A549 (cell line): ENCODE data around the gene SLC2A4RG. TPM values are rescaled to one million over a fixed set of nuclear protein-coding genes. Genes with fewer than 3 reads are reported as not detected.

Source experiments
- ATAC-seq, 2 experiments: fragments of 200-7000 bp in 1 of 2; fragments of >200 bp in 1 of 2; cut with Nextera tagmentation in 1 of 2; cut with Tn5 transposase in 1 of 2; 3 replicates each; pipeline versions ENCODE4 v1.8.0 to v1.9.1; 2018 to 2020; ENCODE audit warnings: mild to moderate bottlenecking in 1 of 2, moderate library complexity in 1 of 2
- CTCF ChIA-PET: fragments of 300-600 bp; sonication (Branson Sonifier 250); formaldehyde crosslinking; extraction: SDS; loops from one replicate; lab custom pipeline; 2021; ENCODE audit warnings: antibody characterized with exemption, inconsistent platforms; lab: Yijun Ruan, JAX
- POLR2A ChIA-PET: fragments of 350-600 bp; formaldehyde crosslinking; extraction: SDS; loops from one replicate; lab custom pipeline; 2021; ENCODE audit warnings: antibody characterized with exemption, inconsistent platforms; lab: Yijun Ruan, JAX
- DNase-seq, 2 experiments: peaks; one replicate each; pipeline versions ENCODE4 v3.0.0 to v3.0.0-alpha.2; 2011 to 2016; ENCODE audit warnings: low read depth in 1 of 2, low spot score in 1 of 2
- FAIRE-seq: peaks from 2 replicates; lab custom pipeline; 2011; peaks lifted over from hg19 to GRCh38; lab: Jason Lieb, UNC
- H3K27ac ChIP-seq, 2 experiments: fragments of >200 bp; sonication (Bioruptor Twin); formaldehyde crosslinking; 3 replicates each; pipeline ENCODE4 v1.5.1; 2016 to 2017
- H3K4me1 ChIP-seq: fragments of >200 bp; sonication (Bioruptor Twin); formaldehyde crosslinking; 3 replicates; pipeline ENCODE4 v1.6.1; 2016
- H3K4me2 ChIP-seq: fragments of >200 bp; sonication (Bioruptor Twin); formaldehyde crosslinking; 3 replicates; pipeline ENCODE4 v1.6.1; 2016
- H3K4me3 ChIP-seq: fragments of >200 bp; sonication (Bioruptor Twin); formaldehyde crosslinking; 3 replicates; pipeline ENCODE4 v1.5.1; 2016
- H3K9me3 ChIP-seq: fragments of >200 bp; sonication (Bioruptor Twin); formaldehyde crosslinking; 3 replicates; pipeline ENCODE4 v1.6.1; 2016
- ATOH8 ChIP-seq: fragments of 250-450 bp; sonication (Bioruptor Pico); IDR thresholded peaks from 2 replicates; pipeline ENCODE4 v1.5.0; 2020; ENCODE audit warnings: low read depth, mild to moderate bottlenecking, moderate library complexity
- CTCF ChIP-seq: fragments of >200 bp; sonication (Bioruptor Twin); formaldehyde crosslinking; IDR thresholded peaks from 3 replicates; pipeline ENCODE4 v1.5.1; 2016
- EP300 ChIP-seq, 2 experiments: fragments of >200 bp; sonication (Bioruptor Twin); formaldehyde crosslinking; IDR thresholded peaks; 2 replicates in 1 of 2; 3 replicates in 1 of 2; pipeline ENCODE4 v1.6.1; 2016 to 2017
- ESRRA ChIP-seq: fragments of 150-350 bp; IDR thresholded peaks from 2 replicates; pipeline ENCODE4 v1.6.1; 2014; ENCODE audit warnings: mild to moderate bottlenecking, low read length, borderline replicate concordance
- HES2 ChIP-seq: fragments of >200 bp; sonication (Bioruptor Twin); formaldehyde crosslinking; IDR thresholded peaks from 2 replicates; pipeline ENCODE4 v1.6.1; 2016
- JUNB ChIP-seq: fragments of >200 bp; sonication (Bioruptor Twin); formaldehyde crosslinking; IDR thresholded peaks from 2 replicates; pipeline ENCODE4 v1.6.1; 2016
- MAFK ChIP-seq: fragments of 450-650 bp; IDR thresholded peaks from 2 replicates; pipeline ENCODE4 v1.6.1; 2014; ENCODE audit not compliant: partially characterized antibody
- MAX ChIP-seq: IDR thresholded peaks from 2 replicates; pipeline ENCODE4 v1.6.1; 2012
- POLR2AphosphoS2 ChIP-seq: conservative IDR thresholded peaks from 2 replicates; pipeline ENCODE4 v1.6.1; 2012; ENCODE audit warnings: low read length, improper control_type of control experiment, inconsistent platforms
- TP53 ChIP-seq: fragments of 250-450 bp; sonication (Bioruptor Pico); IDR thresholded peaks from 2 replicates; pipeline ENCODE4 v1.5.0; 2021; ENCODE audit warnings: mild to moderate bottlenecking, moderate library complexity
- ZNF302 ChIP-seq: fragments of 250-450 bp; sonication (Bioruptor Pico); IDR thresholded peaks from 2 replicates; pipeline ENCODE4 v1.9.0; 2021; ENCODE audit warnings: inconsistent platforms, mild to moderate bottlenecking, moderate library complexity
- ZSCAN20 ChIP-seq: fragments of 250-450 bp; sonication (Bioruptor Pico); IDR thresholded peaks from 2 replicates; pipeline ENCODE4 v1.8.0; 2022; ENCODE audit warnings: mild to moderate bottlenecking, moderate library complexity
- WGBS: methylation state at CpG from one replicate; pipeline ENCODE4 v1.1.6; 2017; ENCODE audit errors: missing lambda C conversion rate; 5-methylcytosine and 5-hydroxymethylcytosine counted together
- polyA plus RNA-seq, 4 experiments: library from polyadenylated mRNA; depleted of rRNA in 3 of 4; stranded (reverse); fragments of >200 nt; fragmentation: RNase III in 1 of 4; extraction: RNeasy Plus Mini Kit Qiagen cat#74134 plus additional on column Dnase treatment in 1 of 4; gene quantifications; 2 replicates in 3 of 4; 3 replicates in 1 of 4; pipeline ENCODE4 v1.2.3, GENCODE V29; 2011 to 2017

SLC2A4RG gene
- polyA plus RNA-seq, 2 of the 4 experiments (the other 2 are of a cell fraction), result 28.1 to 64.6 TPM

GRCh38 chr20:63693733-63694583, 45.6 kb upstream of the SLC2A4RG start (continued):
- TF ChIP-seq JUNB (no peak), TP53 (no peak)
- TF ChIP-seq, all 56 proteins: peak for 0

GRCh38 chr20:63694584-63695423, 44.8 kb upstream of the SLC2A4RG start:
- no peak overlapping the region for H3K4me3 ChIP-seq
- ChIA-PET POLR2A (interaction anchor here (0.6 kb wide), 1 partner anchor 279 kb away, joined by 3 read pairs; no protein-coding TSS in a partner anchor), CTCF (interaction anchor here (1.0 kb wide), 1 partner anchor 157 kb away, joined by 3 read pairs; no protein-coding TSS in a partner anchor)
- DNase-seq, result no peak
- ATAC-seq, result no peak
- H3K4me2 ChIP-seq, result no peak overlapping the region
- FAIRE-seq, result no peak
- TF ChIP-seq ZNF302 (CRISPR knock-in tag), result no peak
- TF ChIP-seq EP300 (IDR thresholded peaks at IDR 0.05), result no peak
- TF ChIP-seq MAFK, result no peak
- TF ChIP-seq HES2, result no peak
- no peak for TF ChIP-seq MAX
- peaks cover 41% of the 10 kb centered on the region for H3K4me1 ChIP-seq
- 91% methylated on average over 8 of the region's 37 CpGs for WGBS
- peak overlapping the region in 1 of 2 experiments; percentile 31; a peak in 2 of 6 replicates for H3K27ac ChIP-seq
- no peaks in the 10 kb centered on the region for H3K9me3 ChIP-seq

- TF ChIP-seq POLR2AphosphoS2 (0 out of 2 replicates have a peak, but pooled peaks have one; percentile 46), ESRRA (no peak)
- WGBS, result 86% methylated on average over 11 of the region's 25 CpGs
- DNase-seq (no peak), FAIRE-seq (no peak), ATAC-seq (no peak)
- Histone ChIP-seq H3K27ac (peak overlapping the region in 1 of 2 experiments; percentile 94; a peak in 3 of 6 replicates), H3K4me3 (no peak overlapping the region), H3K4me2 (no peak overlapping the region), H3K9me3 (no peaks in the 10 kb centered on the region), H3K4me1 (peaks cover 45% of the 10 kb centered on the region)
- ChIA-PET CTCF (interaction anchor here (0.6 kb wide), 1 partner anchor 93 kb away, joined by 3 read pairs; no protein-coding TSS in a partner anchor), POLR2A (interaction anchor here (0.6 kb wide), 1 partner anchor 64 kb away, joined by 4 read pairs; no protein-coding TSS in a partner anchor)
These were observed 43.9 kb upstream of the SLC2A4RG start for GRCh38 chr20:63695424-63696305.

- Histone ChIP-seq H3K27ac (peak overlapping the region in 1 of 2 experiments; percentile 94; a peak in 3 of 6 replicates), H3K4me3 (no peak overlapping the region), H3K9me3 (no peaks in the 10 kb centered on the region), H3K4me2 (no peak overlapping the region), H3K4me1 (peaks cover 39% of the 10 kb centered on the region)
- FAIRE-seq (no peak), DNase-seq (no peak), ATAC-seq (peak in 1 of 2 experiments; percentile 3; a peak in 2 of 6 replicates)
- POLR2A ChIA-PET, result interaction anchor here (0.6 kb wide), 1 partner anchor 65 kb away, joined by 4 read pairs; no protein-coding TSS in a partner anchor
- WGBS, result 96% methylated on average over 4 of the region's 6 CpGs
- CTCF ChIA-PET, result no interaction called here
- TF ChIP-seq CTCF (no peak), ATOH8 (no peak), ZSCAN20 (no peak), POLR2AphosphoS2 (no peak)
These were observed 43.3 kb upstream of the SLC2A4RG start for GRCh38 chr20:63696306-63696627.
